NCI-H1417 (cell line): Measurements from ENCODE around the gene CAPN2.
"Not testable (repeated sequence)": the region's sequence is repeated elsewhere in the genome, so short reads cannot be mapped to it uniquely, and the experiment has no call there.

Source experiments
- DNase-seq, 3 experiments: peaks; one replicate each; lab custom pipeline; 2025; lab: John Stamatoyannopoulos, UW

CAPN2 gene

GRCh38 chr1:223717123-223717522 is 4.8 kb downstream of the CAPN2 start:
- DNase-seq, result no peak

- DNase-seq, result no peak
Observed at GRCh38 chr1:223717695-223718363, 5.5 kb downstream of the CAPN2 start.

- DNase-seq, result no peak
Observed at GRCh38 chr1:223718850-223719249, 6.5 kb downstream of the CAPN2 start.

GRCh38 chr1:223720971-223721591 is 8.7 kb downstream of the CAPN2 start:
- no peak for DNase-seq

GRCh38 chr1:223721658-223722607 is 9.6 kb downstream of the CAPN2 start:
- no peak for DNase-seq

- no peak for DNase-seq
Observed at GRCh38 chr1:223723351-223723904, 11.1 kb downstream of the CAPN2 start.

- no peak for DNase-seq
Observed at GRCh38 chr1:223724376-223724775, 12.0 kb downstream of the CAPN2 start.

- DNase-seq, result no peak
Observed at GRCh38 chr1:223725578-223725977, 13.2 kb downstream of the CAPN2 start.

GRCh38 chr1:223726380-223727001 is 14.2 kb downstream of the CAPN2 start:
- DNase-seq, result no peak

- DNase-seq, result no peak
Observed at GRCh38 chr1:223727541-223727940, 15.2 kb downstream of the CAPN2 start.

- DNase-seq, result no peak
Observed at GRCh38 chr1:223729906-223730305, 17.6 kb downstream of the CAPN2 start.

- no peak for DNase-seq
Observed at GRCh38 chr1:223730479-223731132, 18.3 kb downstream of the CAPN2 start.

GRCh38 chr1:223731133-223731770 is 18.9 kb downstream of the CAPN2 start:
- DNase-seq, result peak in 2 of 3 experiments; percentile 4 to 29

- no peak for DNase-seq
Observed at GRCh38 chr1:223732993-223733798, 20.9 kb downstream of the CAPN2 start.

- DNase-seq, result no peak
Observed at GRCh38 chr1:223733898-223734852, 21.8 kb downstream of the CAPN2 start.

- DNase-seq, result not testable (repeated sequence)
Observed at GRCh38 chr1:223736638-223737037, 24.3 kb downstream of the CAPN2 start.

- DNase-seq, result no peak
Observed at GRCh38 chr1:223737342-223737741, 25.0 kb downstream of the CAPN2 start.

- peak in 2 of 3 experiments; percentile 24 to 26 for DNase-seq
Observed at GRCh38 chr1:223738465-223739365, 26.4 kb downstream of the CAPN2 start.
